Suprapubic skin (tissue), 3 donors: Measurements from ENCODE around the gene TRIML1.

ENCODE experiments used
- EP300 ChIP-seq: sonication (generic); formaldehyde crosslinking; IDR thresholded peaks from one replicate; pipeline ENCODE4 v1.6.1; 2017; ENCODE audit warnings: antibody characterized with exemption
- POLR2A ChIP-seq, 2 donors: fragments of 450-650 bp; IDR thresholded peaks; one replicate each; pipeline ENCODE4 v1.6.1; 2017; ENCODE audit warnings: antibody characterized with exemption in 2 of 2, mild to moderate bottlenecking in 2 of 2, moderate library complexity in 2 of 2
- TF ChIP-seq, protein P1 (sequence below), 2 donors: fragments of 200-600 bp in 1 of 2; fragments of 450-650 bp in 1 of 2; sonication (generic) in 1 of 2; IDR thresholded peaks; one replicate each; pipeline ENCODE4 v1.5.1; 2016 to 2019; ENCODE audit warnings: antibody characterized with exemption in 2 of 2, mild to moderate bottlenecking in 1 of 2, moderate library complexity in 1 of 2

DNA sequence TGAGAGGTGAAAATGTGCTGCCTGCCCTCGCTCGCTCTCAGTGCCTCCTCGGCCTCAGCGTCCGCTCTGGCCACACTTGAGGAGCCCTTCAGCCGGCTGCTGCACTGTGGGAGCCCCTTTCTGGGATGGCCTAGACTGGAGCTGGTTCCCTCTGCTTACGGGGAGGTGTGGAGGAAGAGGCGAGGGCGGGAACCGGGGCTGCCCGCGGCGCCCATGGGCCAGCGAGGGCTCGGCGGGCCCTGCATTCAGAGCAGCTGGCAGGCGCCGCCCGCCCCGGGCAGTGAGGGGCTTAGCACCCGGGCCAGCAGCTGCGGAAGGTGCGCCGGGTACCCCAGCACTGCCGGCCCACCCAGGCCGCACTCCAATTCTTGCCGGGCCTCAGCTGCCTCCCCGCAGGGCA is 39.6 kb downstream of the TRIML1 start:
- no peak for TF ChIP-seq POLR2A (IDR thresholded peaks at IDR 0.05)
- TF ChIP-seq EP300: no peak
- TF ChIP-seq, protein P1, sequence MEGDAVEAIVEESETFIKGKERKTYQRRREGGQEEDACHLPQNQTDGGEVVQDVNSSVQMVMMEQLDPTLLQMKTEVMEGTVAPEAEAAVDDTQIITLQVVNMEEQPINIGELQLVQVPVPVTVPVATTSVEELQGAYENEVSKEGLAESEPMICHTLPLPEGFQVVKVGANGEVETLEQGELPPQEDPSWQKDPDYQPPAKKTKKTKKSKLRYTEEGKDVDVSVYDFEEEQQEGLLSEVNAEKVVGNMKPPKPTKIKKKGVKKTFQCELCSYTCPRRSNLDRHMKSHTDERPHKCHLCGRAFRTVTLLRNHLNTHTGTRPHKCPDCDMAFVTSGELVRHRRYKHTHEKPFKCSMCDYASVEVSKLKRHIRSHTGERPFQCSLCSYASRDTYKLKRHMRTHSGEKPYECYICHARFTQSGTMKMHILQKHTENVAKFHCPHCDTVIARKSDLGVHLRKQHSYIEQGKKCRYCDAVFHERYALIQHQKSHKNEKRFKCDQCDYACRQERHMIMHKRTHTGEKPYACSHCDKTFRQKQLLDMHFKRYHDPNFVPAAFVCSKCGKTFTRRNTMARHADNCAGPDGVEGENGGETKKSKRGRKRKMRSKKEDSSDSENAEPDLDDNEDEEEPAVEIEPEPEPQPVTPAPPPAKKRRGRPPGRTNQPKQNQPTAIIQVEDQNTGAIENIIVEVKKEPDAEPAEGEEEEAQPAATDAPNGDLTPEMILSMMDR (IDR thresholded peaks at IDR 0.05): no peak
